ENCODE data around the gene KCNJ16.

DNA sequence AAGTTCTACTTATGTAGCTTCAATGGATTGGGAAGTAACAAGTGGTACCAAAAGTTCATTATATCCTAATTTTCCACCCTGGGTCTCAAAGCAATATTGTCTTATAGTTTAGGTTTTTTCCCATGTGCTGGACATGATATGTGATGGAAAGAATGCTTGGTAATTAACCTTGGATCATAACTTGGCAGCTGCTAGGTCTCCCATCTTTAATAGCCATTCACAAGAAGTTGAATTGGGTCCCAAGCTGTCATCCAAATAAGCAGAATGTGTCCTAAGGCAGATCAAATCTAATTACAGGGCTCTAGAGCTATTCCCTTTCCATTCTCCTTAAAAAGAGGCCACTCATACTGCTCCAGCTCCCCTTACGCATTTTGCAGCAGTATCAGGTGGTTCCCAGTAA, 44.7 kb upstream of the KCNJ16 start:
- TF ChIP-seq, protein P1, sequence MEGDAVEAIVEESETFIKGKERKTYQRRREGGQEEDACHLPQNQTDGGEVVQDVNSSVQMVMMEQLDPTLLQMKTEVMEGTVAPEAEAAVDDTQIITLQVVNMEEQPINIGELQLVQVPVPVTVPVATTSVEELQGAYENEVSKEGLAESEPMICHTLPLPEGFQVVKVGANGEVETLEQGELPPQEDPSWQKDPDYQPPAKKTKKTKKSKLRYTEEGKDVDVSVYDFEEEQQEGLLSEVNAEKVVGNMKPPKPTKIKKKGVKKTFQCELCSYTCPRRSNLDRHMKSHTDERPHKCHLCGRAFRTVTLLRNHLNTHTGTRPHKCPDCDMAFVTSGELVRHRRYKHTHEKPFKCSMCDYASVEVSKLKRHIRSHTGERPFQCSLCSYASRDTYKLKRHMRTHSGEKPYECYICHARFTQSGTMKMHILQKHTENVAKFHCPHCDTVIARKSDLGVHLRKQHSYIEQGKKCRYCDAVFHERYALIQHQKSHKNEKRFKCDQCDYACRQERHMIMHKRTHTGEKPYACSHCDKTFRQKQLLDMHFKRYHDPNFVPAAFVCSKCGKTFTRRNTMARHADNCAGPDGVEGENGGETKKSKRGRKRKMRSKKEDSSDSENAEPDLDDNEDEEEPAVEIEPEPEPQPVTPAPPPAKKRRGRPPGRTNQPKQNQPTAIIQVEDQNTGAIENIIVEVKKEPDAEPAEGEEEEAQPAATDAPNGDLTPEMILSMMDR (conservative IDR thresholded peaks at IDR 0.05; ENCODE audit: low read depth, low read length): no peak
- TF ChIP-seq EZH2phosphoT487 (IDR thresholded peaks at IDR 0.05; ENCODE audit: borderline replicate concordance, low read length) (no peak), EZH2 (IDR thresholded peaks at IDR 0.05; ENCODE audit: low read length, unreplicated experiment) (no peak)
